Gastroesophageal sphincter (tissue), 4 donors: ENCODE measurements around the gene NTMT2. TPM values are rescaled to one million over a fixed set of nuclear protein-coding genes. Genes with fewer than 3 reads are reported as not detected.

Experiments used
- ATAC-seq: fragments of 150-250 bp; one replicate; pipeline ENCODE4 v1.9.1; 2016; ENCODE audit warnings: mild to moderate bottlenecking, moderate library complexity
- H3K27ac ChIP-seq, 4 donors: fragments of 200-600 bp; sonication (generic) in 3 of 4; 1 replicate in 3 of 4; 2 replicates in 1 of 4; pipeline ENCODE4 v1.5.1; 2016 to 2019
- H3K27me3 ChIP-seq: fragments of 200-600 bp; sonication (generic); one replicate; pipeline ENCODE4 v1.5.1; 2019
- H3K36me3 ChIP-seq, 2 donors: fragments of 200-600 bp; sonication (generic); one replicate each; pipeline ENCODE4 v1.5.1; 2019; ENCODE audit warnings: control low read depth in 1 of 2
- H3K4me1 ChIP-seq, 3 donors: fragments of 200-600 bp; sonication (generic); 1 replicate in 2 of 3; 2 replicates in 1 of 3; pipeline ENCODE4 v1.5.1; 2016 to 2019; ENCODE audit warnings: control low read depth in 2 of 3
- H3K4me3 ChIP-seq, 2 donors: fragments of 200-600 bp; sonication (generic); one replicate each; pipeline ENCODE4 v1.5.1; 2019; ENCODE audit warnings: mild to moderate bottlenecking in 1 of 2, moderate library complexity in 1 of 2
- H3K9me3 ChIP-seq, 3 donors: fragments of 200-600 bp; sonication (generic); one replicate each; pipeline ENCODE4 v1.5.1; 2017 to 2019; ENCODE audit warnings: control low read depth in 2 of 3
- CTCF ChIP-seq, 4 experiments: fragments of 200-600 bp in 2 of 4; fragments of 450-650 bp in 2 of 4; sonication (generic) in 1 of 4; IDR thresholded peaks; one replicate each; pipeline ENCODE4 v1.5.1; 2017 to 2019; ENCODE audit warnings: antibody characterized with exemption in 4 of 4, mild to moderate bottlenecking in 2 of 4, moderate library complexity in 2 of 4
- EP300 ChIP-seq: sonication (generic); formaldehyde crosslinking; IDR thresholded peaks from one replicate; pipeline ENCODE4 v1.6.1; 2017; ENCODE audit warnings: antibody characterized with exemption, mild to moderate bottlenecking
- POLR2A ChIP-seq, 2 donors: fragments of 450-650 bp; IDR thresholded peaks; one replicate each; pipeline ENCODE4 v1.6.1; 2017; ENCODE audit warnings: antibody characterized with exemption in 2 of 2, mild to moderate bottlenecking in 2 of 2, moderate library complexity in 1 of 2
- POLR2AphosphoS5 ChIP-seq: sonication (generic); formaldehyde crosslinking; IDR thresholded peaks from one replicate; pipeline ENCODE4 v1.6.1; 2017; ENCODE audit warnings: antibody characterized with exemption
- WGBS, 2 donors: methylation state at CpG; one replicate each; pipeline ENCODE4 v1.1.5; 2018; ENCODE audit warnings: low coverage in 1 of 2; 5-methylcytosine and 5-hydroxymethylcytosine counted together
- total RNA-seq, 4 donors: library from RNA; depleted of rRNA; stranded (reverse); fragments of >200 nt; gene quantifications; one replicate each; pipeline ENCODE4 v1.1.0, GENCODE V29; 2016

Gene NTMT2
- total RNA-seq, 4 donors from 2014 or later: not detected

- H3K36me3 ChIP-seq: no peaks in the 10 kb centered on the region
- no peak overlapping the region for H3K27ac ChIP-seq
- 83 to 93% methylated on average over 2 of the region's 2 CpGs for WGBS, 2 donors
- H3K9me3 ChIP-seq: peaks cover 0 to 12% (median 0%) of the 10 kb centered on the region in 3 donors
- no peaks in the 10 kb centered on the region for H3K27me3 ChIP-seq
- no peak for TF ChIP-seq CTCF (IDR thresholded peaks at IDR 0.05)
- no peak for TF ChIP-seq POLR2A (IDR thresholded peaks at IDR 0.05)
- no peak for TF ChIP-seq POLR2AphosphoS5
- TF ChIP-seq EP300: no peak
- H3K4me1 ChIP-seq: no peaks in the 10 kb centered on the region
- H3K4me3 ChIP-seq: no peak overlapping the region
- no peak for ATAC-seq
Measured at GRCh38 chr1:170156594-170156993, 10.8 kb downstream of the NTMT2 start.

- Histone ChIP-seq H3K9me3 (peaks cover 0 to 12% (median 0%) of the 10 kb centered on the region in 3 donors), H3K4me3 (no peak overlapping the region), H3K36me3 (no peaks in the 10 kb centered on the region), H3K27me3 (no peaks in the 10 kb centered on the region), H3K4me1 (no peaks in the 10 kb centered on the region), H3K27ac (no peak overlapping the region)
- WGBS, 2 donors: 87 to 88% methylated on average over 2 of the region's 2 CpGs
- no peak for ATAC-seq
- TF ChIP-seq POLR2A (IDR thresholded peaks at IDR 0.05) (no peak), EP300 (no peak), POLR2AphosphoS5 (no peak), CTCF (IDR thresholded peaks at IDR 0.05) (no peak)
Measured at GRCh38 chr1:170157820-170158219, 12.1 kb downstream of the NTMT2 start.

- Histone ChIP-seq H3K27me3 (no peaks in the 10 kb centered on the region), H3K4me1 (no peaks in the 10 kb centered on the region), H3K4me3 (no peak overlapping the region), H3K9me3 (no peaks in the 10 kb centered on the region), H3K27ac (no peak overlapping the region), H3K36me3 (no peaks in the 10 kb centered on the region)
- 21 to 56% methylated on average over 2 to 7 of the region's 8 CpGs for WGBS, 2 donors
- ATAC-seq: peak; percentile 67
- no peak for TF ChIP-seq EP300
- no peak for TF ChIP-seq POLR2A (IDR thresholded peaks at IDR 0.05)
- no peak for TF ChIP-seq CTCF (IDR thresholded peaks at IDR 0.05)
- no peak for TF ChIP-seq POLR2AphosphoS5
Measured at GRCh38 chr1:170162459-170163246, 16.9 kb downstream of the NTMT2 start.

- no peak overlapping the region for H3K4me3 ChIP-seq
- 92 to 99% methylated on average over 4 of the region's 4 CpGs for WGBS, 2 donors
Measured at GRCh38 chr1:170164103-170164763, 18.5 kb downstream of the NTMT2 start.

More at GRCh38 chr1:170164103-170164763, 18.5 kb downstream of the NTMT2 start:
- no peaks in the 10 kb centered on the region for H3K27me3 ChIP-seq
- no peaks in the 10 kb centered on the region for H3K9me3 ChIP-seq
- no peak for TF ChIP-seq POLR2A (IDR thresholded peaks at IDR 0.05)
- no peak for TF ChIP-seq EP300
- no peak for TF ChIP-seq CTCF (IDR thresholded peaks at IDR 0.05)
- no peak for TF ChIP-seq POLR2AphosphoS5
- no peak for ATAC-seq
- no peak overlapping the region for H3K27ac ChIP-seq
- no peaks in the 10 kb centered on the region for H3K36me3 ChIP-seq
- H3K4me1 ChIP-seq: no peaks in the 10 kb centered on the region
